PC-3 (cell line): Measurements from ENCODE around the gene KCNB1. TPM values are rescaled to one million over a fixed set of nuclear protein-coding genes. Genes with fewer than 3 reads are reported as not detected.
A peak's percentile ranks its signal among the peaks of the same experiment; 100 is the strongest.

Source experiments
- ATAC-seq: fragments of 200-7000 bp; cut with Tn5 transposase; 2 replicates; pipeline ENCODE4 v1.9.1; 2020; ENCODE audit warnings: mild to moderate bottlenecking, moderate library complexity
- BruUV-seq: library from RNA; stranded (reverse); fragments of 400-500 nt; replicated peaks from 2 replicates; lab custom pipeline; 2021; lab: Mats Ljungman, UMichigan
- CTCF ChIA-PET: fragments of 300-600 bp; sonication (Branson Sonifier 250); formaldehyde crosslinking; loops from one replicate; lab custom pipeline; 2022; ENCODE audit warnings: antibody characterized with exemption; lab: Charles Lee
- POLR2A ChIA-PET: fragments of 300-600 bp; sonication (Branson Sonifier 250); formaldehyde crosslinking; loops from one replicate; lab custom pipeline; 2022; ENCODE audit warnings: antibody characterized with exemption; ENCODE audit not compliant: unreplicated experiment; lab: Charles Lee
- DNase-seq: peaks from one replicate; pipeline ENCODE4 v3.0.0-alpha.2; 2015
- H2AFZ ChIP-seq: fragments of 300-600 bp; sonication (generic); 2 replicates; pipeline ENCODE4 v1.6.0; 2016; ENCODE audit warnings: antibody characterized with exemption, low read length
- H3F3A ChIP-seq: fragments of 300-600 bp; sonication (generic); one replicate; pipeline ENCODE4 v1.6.0; 2017; ENCODE audit warnings: antibody characterized with exemption, low read length, control low read depth, mild to moderate bottlenecking; ENCODE audit not compliant: unreplicated experiment
- H3K27ac ChIP-seq: fragments of 300-600 bp; sonication (generic); 2 replicates; pipeline ENCODE4 v1.5.1; 2016; ENCODE audit warnings: mild to moderate bottlenecking, low read length
- H3K27me3 ChIP-seq: fragments of 300-600 bp; sonication (generic); 2 replicates; pipeline ENCODE4 v1.6.1; 2016; ENCODE audit warnings: low read length, mixed read lengths
- H3K36me3 ChIP-seq: fragments of 300-600 bp; sonication (generic); 2 replicates; pipeline ENCODE4 v1.6.1; 2016; ENCODE audit warnings: low read depth, mixed run types, low read length, mixed read lengths
- H3K4me1 ChIP-seq: fragments of 300-600 bp; sonication (generic); 2 replicates; pipeline ENCODE4 v1.5.1; 2016; ENCODE audit warnings: low read length; ENCODE audit not compliant: insufficient read depth
- H3K4me2 ChIP-seq: fragments of 300-600 bp; sonication (generic); 2 replicates; pipeline ENCODE4 v1.6.0; 2016; ENCODE audit warnings: low read length
- H3K4me3 ChIP-seq: fragments of 300-600 bp; sonication (generic); 2 replicates; pipeline ENCODE4 v1.5.1; 2016; ENCODE audit warnings: mild to moderate bottlenecking, low read length, mixed read lengths
- H3K79me2 ChIP-seq: fragments of 300-600 bp; sonication (generic); 2 replicates; pipeline ENCODE4 v1.6.1; 2017; ENCODE audit warnings: low read length, mixed read lengths
- H3K9ac ChIP-seq: fragments of 300-600 bp; sonication (generic); 2 replicates; pipeline ENCODE4 v1.6.0; 2016; ENCODE audit warnings: mild to moderate bottlenecking, low read length
- H3K9me2 ChIP-seq: fragments of 300-600 bp; sonication (generic); replicated peaks from 2 replicates; pipeline ENCODE4 v1.6.1; 2016; ENCODE audit warnings: mixed run types, low read length, mixed read lengths
- H3K9me3 ChIP-seq: fragments of 300-600 bp; sonication (generic); 2 replicates; pipeline ENCODE4 v1.6.1; 2016; ENCODE audit warnings: low read length, mixed read lengths
- H4K20me1 ChIP-seq: fragments of 300-600 bp; sonication (generic); 2 replicates; pipeline ENCODE4 v1.6.1; 2016; ENCODE audit warnings: low read length, mixed read lengths
- CTCF ChIP-seq: fragments of 300-600 bp; sonication (generic); conservative IDR thresholded peaks from 2 replicates; pipeline ENCODE4 v1.5.1; 2017; ENCODE audit warnings: antibody characterized with exemption, low read depth, mild to moderate bottlenecking, low read length
- EZH2 ChIP-seq: fragments of 300-600 bp; sonication (generic); IDR thresholded peaks from one replicate; pipeline ENCODE4 v1.6.1; 2017; ENCODE audit warnings: antibody characterized with exemption, mild to moderate bottlenecking, low read length; ENCODE audit not compliant: unreplicated experiment
- EZH2phosphoT487 ChIP-seq: fragments of 300-600 bp; sonication (generic); IDR thresholded peaks from 2 replicates; pipeline ENCODE4 v1.6.1; 2018; ENCODE audit warnings: mild to moderate bottlenecking, antibody characterized with exemption, low read length, borderline replicate concordance
- intact Hi-C: fragments of 100-400 bp; cut with micrococcal nuclease; formaldehyde crosslinking; loops from 2 replicates; pipeline ENCODE4 v1.9.0; 2023
- total RNA-seq: library from RNA; depleted of rRNA; stranded (reverse); fragments of >200 nt; gene quantifications from 2 replicates; pipeline ENCODE4 v1.2.3, GENCODE V29; 2014

The KCNB1 gene
- total RNA-seq, 1 experiment from 2014 or later: 0.04 TPM

- Histone ChIP-seq H3K36me3 (no peaks in the 10 kb centered on the region), H3K4me2 (no peak overlapping the region), H2AFZ (no peak overlapping the region), H3K4me3 (no peak overlapping the region), H3K27me3 (no peaks in the 10 kb centered on the region), H3K79me2 (no peaks in the 10 kb centered on the region), H3F3A (no peaks in the 10 kb centered on the region), H3K9me2 (no peaks in the 10 kb centered on the region), H3K9ac (no peak overlapping the region), H4K20me1 (no peaks in the 10 kb centered on the region), H3K27ac (no peak overlapping the region), H3K9me3 (no peaks in the 10 kb centered on the region), H3K4me1 (peaks cover 27% of the 10 kb centered on the region)
- ChIA-PET CTCF (interaction anchor here (0.6 kb wide), 1 partner anchor 15 kb away, joined by 4 read pairs; no protein-coding TSS in a partner anchor), POLR2A (no interaction called here)
- peak; percentile 24 for DNase-seq
- BruUV-seq: no TSS peak
- TF ChIP-seq EZH2 (no peak), CTCF (no peak), EZH2phosphoT487 (no peak)
- intact Hi-C loops: no loop called here
- ATAC-seq: no peak
These were observed 135.8 kb downstream of the KCNB1 start for GRCh38 chr20:49346682-49347081.

- Histone ChIP-seq H4K20me1 (no peaks in the 10 kb centered on the region), H3K4me2 (peak overlapping the region; percentile 84), H3K79me2 (no peaks in the 10 kb centered on the region), H3K9ac (no peak overlapping the region), H3K4me1 (peaks cover 27% of the 10 kb centered on the region), H3K9me3 (no peaks in the 10 kb centered on the region), H3K27ac (peak overlapping the region; percentile 64), H3K9me2 (no peaks in the 10 kb centered on the region), H3F3A (no peaks in the 10 kb centered on the region), H3K4me3 (peak overlapping the region; percentile 53), H3K36me3 (no peaks in the 10 kb centered on the region), H3K27me3 (no peaks in the 10 kb centered on the region), H2AFZ (peak overlapping the region; percentile 72)
- TSS peak; percentile 89 for BruUV-seq
- ATAC-seq (peak; percentile 75), DNase-seq (peak; percentile 95)
- TF ChIP-seq CTCF: no peak
- no peak for TF ChIP-seq EZH2
- TF ChIP-seq EZH2phosphoT487: no peak
- intact Hi-C loops: loop anchor here (1.0 kb wide), 1 partner anchor 116 kb away; no protein-coding TSS in a partner anchor
- ChIA-PET CTCF (interaction anchor here (0.5 to 1.5 kb wide), 6 partner anchors 11 to 202 kb away, joined by 3 to 6 read pairs (median 4); no protein-coding TSS in a partner anchor), POLR2A (interaction anchor here (0.6 to 0.7 kb wide), 3 partner anchors 80 to 116 kb away, joined by 3 to 9 read pairs (median 4); no protein-coding TSS in a partner anchor)
These were observed 136.9 kb downstream of the KCNB1 start for GRCh38 chr20:49345524-49345923.

- ChIA-PET POLR2A (interaction anchor here (0.6 to 0.7 kb wide), 4 partner anchors 12 to 217 kb away, joined by 4 to 9 read pairs (median 7); no protein-coding TSS in a partner anchor), CTCF (interaction anchor here (0.5 to 1.5 kb wide), 6 partner anchors 10 to 203 kb away, joined by 3 to 6 read pairs (median 4); no protein-coding TSS in a partner anchor)
- Histone ChIP-seq H3K36me3 (no peaks in the 10 kb centered on the region), H3F3A (no peaks in the 10 kb centered on the region), H3K9me3 (no peaks in the 10 kb centered on the region), H3K27me3 (no peaks in the 10 kb centered on the region), H3K9me2 (no peaks in the 10 kb centered on the region), H4K20me1 (no peaks in the 10 kb centered on the region), H3K79me2 (no peaks in the 10 kb centered on the region), H3K4me1 (peaks cover 32% of the 10 kb centered on the region), H3K27ac (peak overlapping the region; percentile 64), H3K4me3 (peak overlapping the region; percentile 53), H3K9ac (no peak overlapping the region), H3K4me2 (peak overlapping the region; percentile 84), H2AFZ (peak overlapping the region; percentile 72)
- ATAC-seq: peak; percentile 81
- BruUV-seq: no TSS peak
- TF ChIP-seq EZH2phosphoT487 (no peak), EZH2 (no peak), CTCF (no peak)
- peak; percentile 97 for DNase-seq
- intact Hi-C loops: loop anchor here (1.0 kb wide), 1 partner anchor 116 kb away; no protein-coding TSS in a partner anchor
These were observed 137.5 kb downstream of the KCNB1 start for GRCh38 chr20:49344975-49345374.
